LNCaP clone FGC (cell line): ENCODE results near the gene GTPBP4.

Experiments used
- DNase-seq: peaks from one replicate; pipeline ENCODE4 v3.0.0-alpha.2; 2011; ENCODE audit warnings: low read depth
- H3K4me3 ChIP-seq: 2 replicates; pipeline ENCODE4 v1.5.1; 2011; ENCODE audit warnings: mild to moderate bottlenecking, low read depth, low read length, control low read depth
- TF ChIP-seq, protein P1 (sequence below): IDR thresholded peaks from 2 replicates; pipeline ENCODE4 v1.5.1; 2012; ENCODE audit warnings: mild to moderate bottlenecking; ENCODE audit not compliant: control insufficient read depth, insufficient read depth; ENCODE audit errors: extremely low read depth

The GTPBP4 gene

GRCh38 chr10:947881-948280 is 40.4 kb upstream of the GTPBP4 start:
- TF ChIP-seq, protein P1, sequence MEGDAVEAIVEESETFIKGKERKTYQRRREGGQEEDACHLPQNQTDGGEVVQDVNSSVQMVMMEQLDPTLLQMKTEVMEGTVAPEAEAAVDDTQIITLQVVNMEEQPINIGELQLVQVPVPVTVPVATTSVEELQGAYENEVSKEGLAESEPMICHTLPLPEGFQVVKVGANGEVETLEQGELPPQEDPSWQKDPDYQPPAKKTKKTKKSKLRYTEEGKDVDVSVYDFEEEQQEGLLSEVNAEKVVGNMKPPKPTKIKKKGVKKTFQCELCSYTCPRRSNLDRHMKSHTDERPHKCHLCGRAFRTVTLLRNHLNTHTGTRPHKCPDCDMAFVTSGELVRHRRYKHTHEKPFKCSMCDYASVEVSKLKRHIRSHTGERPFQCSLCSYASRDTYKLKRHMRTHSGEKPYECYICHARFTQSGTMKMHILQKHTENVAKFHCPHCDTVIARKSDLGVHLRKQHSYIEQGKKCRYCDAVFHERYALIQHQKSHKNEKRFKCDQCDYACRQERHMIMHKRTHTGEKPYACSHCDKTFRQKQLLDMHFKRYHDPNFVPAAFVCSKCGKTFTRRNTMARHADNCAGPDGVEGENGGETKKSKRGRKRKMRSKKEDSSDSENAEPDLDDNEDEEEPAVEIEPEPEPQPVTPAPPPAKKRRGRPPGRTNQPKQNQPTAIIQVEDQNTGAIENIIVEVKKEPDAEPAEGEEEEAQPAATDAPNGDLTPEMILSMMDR: no peak
- DNase-seq: no peak
- H3K4me3 ChIP-seq: no peak overlapping the region

DNA sequence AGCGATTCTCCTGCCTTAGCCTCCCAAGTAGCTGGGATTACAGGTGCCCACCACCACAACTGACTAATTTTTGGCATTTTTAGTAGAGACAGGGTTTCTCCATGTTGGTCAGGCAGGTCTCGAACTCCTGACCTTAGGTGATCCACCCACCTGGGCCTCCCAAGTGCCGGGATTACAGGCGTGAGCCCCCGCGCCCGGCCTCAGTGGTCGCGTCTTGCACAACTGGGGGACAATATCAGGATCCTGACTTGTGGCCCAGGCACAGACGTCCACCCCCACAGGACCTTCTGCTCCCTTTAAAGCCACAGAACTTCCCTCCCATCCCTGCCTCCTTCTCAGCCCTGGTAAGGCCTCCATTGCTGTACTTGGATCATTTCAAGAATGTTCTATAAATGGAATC is 39.9 kb upstream of the GTPBP4 start:
- TF ChIP-seq, protein P1: no peak
- DNase-seq: no peak
- H3K4me3 ChIP-seq: no peak overlapping the region

- DNase-seq: no peak
- TF ChIP-seq, protein P1: no peak
- no peak overlapping the region for H3K4me3 ChIP-seq
Observed at GRCh38 chr10:949446-949845, 38.8 kb upstream of the GTPBP4 start.

DNA sequence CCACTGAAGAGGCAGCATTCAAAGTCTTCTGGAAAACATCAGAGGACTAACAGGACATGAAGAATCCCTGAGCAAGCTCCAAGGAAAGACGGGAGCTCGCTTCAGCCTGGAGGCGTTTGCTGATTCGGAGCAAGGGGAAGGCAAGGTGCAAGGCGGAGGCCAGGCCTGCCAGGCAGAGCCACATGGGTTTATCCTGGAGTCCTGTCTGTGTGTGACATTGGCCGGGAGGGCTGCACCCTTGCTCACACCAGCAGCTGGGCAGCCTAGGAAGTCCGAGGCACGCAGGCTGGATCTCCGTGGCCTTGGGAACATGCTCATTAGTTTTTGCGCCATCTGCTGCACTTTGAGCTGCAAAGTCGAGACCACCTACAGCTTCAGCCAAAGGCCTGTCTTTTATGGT is 34.4 kb upstream of the GTPBP4 start:
- no peak for DNase-seq
- TF ChIP-seq, protein P1: no peak
- no peak overlapping the region for H3K4me3 ChIP-seq

GRCh38 chr10:954396-954795 is 33.8 kb upstream of the GTPBP4 start:
- TF ChIP-seq, protein P1: no peak
- no peak for DNase-seq
- no peak overlapping the region for H3K4me3 ChIP-seq

GRCh38 chr10:955127-955819 is 33.0 kb upstream of the GTPBP4 start:
- TF ChIP-seq, protein P1: no peak

DNA sequence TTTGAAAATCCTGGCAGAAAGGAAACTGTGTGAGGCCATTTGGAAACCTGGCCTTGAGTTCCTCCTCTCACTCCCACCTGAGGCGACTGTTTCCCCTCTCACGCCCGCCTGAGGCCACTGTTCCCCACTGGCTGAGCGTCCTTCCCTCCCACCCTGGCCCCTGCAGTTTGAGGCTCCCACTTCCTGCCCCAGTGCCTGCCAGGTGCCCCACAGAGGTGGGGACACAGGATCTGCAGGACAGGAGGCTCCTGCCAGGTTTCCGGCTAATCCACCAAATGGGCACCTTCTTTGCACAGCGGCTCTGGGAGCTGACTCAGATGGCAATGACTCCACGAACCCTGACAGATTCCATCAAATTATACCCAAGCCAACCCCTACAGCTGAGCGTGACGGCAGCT is 32.4 kb upstream of the GTPBP4 start:
- DNase-seq: no peak
- TF ChIP-seq, protein P1: no peak
- no peak overlapping the region for H3K4me3 ChIP-seq

More at GRCh38 chr10:955127-955819, 33.0 kb upstream of the GTPBP4 start:
- no peak overlapping the region for H3K4me3 ChIP-seq
- no peak for DNase-seq
